Panc1 (cell line): Measurements from ENCODE around the gene POM121L2. TPM values are rescaled to one million over a fixed set of nuclear protein-coding genes. Genes with fewer than 3 reads are reported as not detected.
"Not testable (repeated sequence)": the region's sequence is repeated elsewhere in the genome, so short reads cannot be mapped to it uniquely, and the experiment has no call there.

ENCODE experiments used
- ATAC-seq: fragments of 200-7000 bp; cut with Tn5 transposase; 2 replicates; pipeline ENCODE4 v1.9.1; 2020; ENCODE audit warnings: mild to moderate bottlenecking, moderate library complexity
- BruUV-seq: library from RNA; stranded (reverse); fragments of 400-500 nt; replicated peaks from 2 replicates; lab custom pipeline; 2021; lab: Mats Ljungman, UMichigan
- CTCF ChIA-PET: fragments of 300-600 bp; sonication (Branson Sonifier 250); formaldehyde crosslinking; loops from one replicate; lab custom pipeline; 2022; ENCODE audit warnings: antibody characterized with exemption; lab: Charles Lee
- POLR2A ChIA-PET: fragments of 300-600 bp; sonication (Branson Sonifier 250); formaldehyde crosslinking; loops from one replicate; lab custom pipeline; 2022; ENCODE audit warnings: antibody characterized with exemption; lab: Charles Lee
- DNase-seq: peaks from one replicate; pipeline ENCODE4 v3.0.0-alpha.2; 2010; ENCODE audit warnings: low read depth, low spot score
- H3K27ac ChIP-seq: 2 replicates; pipeline ENCODE4 v1.5.1; 2011; ENCODE audit warnings: mild to moderate bottlenecking, low read length, inconsistent platforms
- H3K27me3 ChIP-seq: fragments of 200-500 bp; sonication (Bioruptor generic); 2 replicates; pipeline ENCODE4 v1.6.0; 2014; ENCODE audit warnings: low read length, inconsistent platforms; ENCODE audit not compliant: control insufficient read depth, insufficient read depth
- H3K36me3 ChIP-seq: fragments of 200-500 bp; sonication (Bioruptor generic); 2 replicates; pipeline ENCODE4 v1.5.1; 2014; ENCODE audit warnings: inconsistent platforms, mild to moderate bottlenecking, low read length, moderate library complexity; ENCODE audit not compliant: control insufficient read depth, insufficient read depth
- H3K4me1 ChIP-seq: 2 replicates; pipeline ENCODE4 v1.5.1; 2011; ENCODE audit warnings: inconsistent platforms, mild to moderate bottlenecking, low read length, moderate library complexity; ENCODE audit not compliant: control insufficient read depth, insufficient read depth
- H3K4me3 ChIP-seq, 2 experiments: 2 replicates each; pipeline ENCODE4 v1.5.1; 2011 to 2012; ENCODE audit warnings: low read depth in 2 of 2, low read length in 2 of 2, mild to moderate bottlenecking in 2 of 2, inconsistent platforms in 1 of 2, moderate library complexity in 1 of 2
- H3K9me3 ChIP-seq: fragments of 200-500 bp; sonication (Bioruptor generic); 2 replicates; pipeline ENCODE4 v1.5.1; 2014; ENCODE audit warnings: low read depth, mild to moderate bottlenecking, inconsistent platforms, low read length, moderate library complexity; ENCODE audit not compliant: control insufficient read depth, insufficient read depth
- CTCF ChIP-seq: fragments of 450-650 bp; IDR thresholded peaks from 2 replicates; pipeline ENCODE4 v1.5.1; 2017; ENCODE audit warnings: mild to moderate bottlenecking
- POLR2AphosphoS5 ChIP-seq: IDR thresholded peaks from 2 replicates; pipeline ENCODE4 v1.6.1; 2012; ENCODE audit warnings: mild to moderate bottlenecking, low read depth, low read length, moderate library complexity
- SIN3A ChIP-seq: IDR thresholded peaks from 2 replicates; pipeline ENCODE4 v1.6.1; 2012; ENCODE audit warnings: low read depth, mild to moderate bottlenecking, low read length, moderate library complexity, borderline replicate concordance; ENCODE audit not compliant: insufficient read depth
- TCF7L2 ChIP-seq: IDR thresholded peaks from 2 replicates; pipeline ENCODE4 v1.6.1; 2011; ENCODE audit warnings: mild to moderate bottlenecking, low read depth, low read length, inconsistent platforms
- in situ Hi-C: cut with HindIII; loops from 2 replicates; pipeline ENCODE4 v1.10.0; 2016; ENCODE audit warnings: low sequenced_read_pairs, low pct_unique_long_range_greater_than_20kb
- intact Hi-C: fragments of 100-400 bp; cut with micrococcal nuclease; formaldehyde crosslinking; loops from one replicate; pipeline ENCODE4 v1.10.0; 2022; ENCODE audit not compliant: unreplicated experiment
- total RNA-seq: library from RNA; stranded (reverse); gene quantifications from one replicate; pipeline ENCODE4 v1.2.1, GENCODE V29; 2021; ENCODE audit not compliant: unreplicated experiment
- TF ChIP-seq, protein P1 (sequence below), 2 experiments: IDR thresholded peaks; 2 replicates each; pipeline ENCODE4 v1.6.1; 2011 to 2012; ENCODE audit warnings: low read depth in 2 of 2, control low read depth in 1 of 2, low read length in 1 of 2, mild to moderate bottlenecking in 1 of 2, moderate library complexity in 1 of 2; ENCODE audit not compliant: insufficient read depth in 1 of 2

Gene POM121L2
- total RNA-seq, 1 experiment from 2014 or later: not detected

DNA sequence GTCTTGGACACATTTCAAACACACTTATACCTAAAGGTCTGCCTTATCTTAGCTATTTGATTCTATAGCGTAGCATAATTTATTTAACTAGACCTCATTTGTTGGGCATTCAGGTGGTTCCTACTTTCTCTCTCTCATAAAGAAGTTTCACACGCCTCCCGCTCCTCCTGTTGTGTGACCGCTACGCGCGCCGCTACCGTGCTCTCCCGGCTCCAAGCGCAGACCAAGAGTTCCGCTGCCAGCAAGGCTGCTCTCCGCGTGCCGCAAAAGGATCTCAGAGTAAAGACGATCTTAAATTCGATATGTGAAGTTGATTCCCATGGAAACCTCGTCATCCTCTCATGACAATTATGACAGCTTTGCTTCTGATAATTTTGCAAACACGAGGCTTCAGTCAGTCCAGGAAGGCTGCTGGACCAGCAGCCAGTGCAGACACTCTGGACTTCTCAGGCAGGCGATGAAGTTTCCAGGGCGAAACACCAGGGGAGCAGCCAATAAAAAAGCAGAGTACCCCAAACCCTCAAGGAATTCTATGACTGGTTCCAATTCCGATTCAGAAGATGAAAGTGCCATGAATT lies 44.1 kb downstream of the POM121L2 start:
- intact Hi-C loops (no loop called here), in situ Hi-C loops (no loop called here)
- ChIA-PET POLR2A (no interaction called here), CTCF (no interaction called here)
- no peaks in the 10 kb centered on the region for H3K36me3 ChIP-seq
- H3K27ac ChIP-seq: no peak overlapping the region
- BruUV-seq: no TSS peak
- TF ChIP-seq POLR2AphosphoS5 (no peak), TCF7L2 (no peak), SIN3A (no peak), CTCF (no peak)
- TF ChIP-seq, protein P1, sequence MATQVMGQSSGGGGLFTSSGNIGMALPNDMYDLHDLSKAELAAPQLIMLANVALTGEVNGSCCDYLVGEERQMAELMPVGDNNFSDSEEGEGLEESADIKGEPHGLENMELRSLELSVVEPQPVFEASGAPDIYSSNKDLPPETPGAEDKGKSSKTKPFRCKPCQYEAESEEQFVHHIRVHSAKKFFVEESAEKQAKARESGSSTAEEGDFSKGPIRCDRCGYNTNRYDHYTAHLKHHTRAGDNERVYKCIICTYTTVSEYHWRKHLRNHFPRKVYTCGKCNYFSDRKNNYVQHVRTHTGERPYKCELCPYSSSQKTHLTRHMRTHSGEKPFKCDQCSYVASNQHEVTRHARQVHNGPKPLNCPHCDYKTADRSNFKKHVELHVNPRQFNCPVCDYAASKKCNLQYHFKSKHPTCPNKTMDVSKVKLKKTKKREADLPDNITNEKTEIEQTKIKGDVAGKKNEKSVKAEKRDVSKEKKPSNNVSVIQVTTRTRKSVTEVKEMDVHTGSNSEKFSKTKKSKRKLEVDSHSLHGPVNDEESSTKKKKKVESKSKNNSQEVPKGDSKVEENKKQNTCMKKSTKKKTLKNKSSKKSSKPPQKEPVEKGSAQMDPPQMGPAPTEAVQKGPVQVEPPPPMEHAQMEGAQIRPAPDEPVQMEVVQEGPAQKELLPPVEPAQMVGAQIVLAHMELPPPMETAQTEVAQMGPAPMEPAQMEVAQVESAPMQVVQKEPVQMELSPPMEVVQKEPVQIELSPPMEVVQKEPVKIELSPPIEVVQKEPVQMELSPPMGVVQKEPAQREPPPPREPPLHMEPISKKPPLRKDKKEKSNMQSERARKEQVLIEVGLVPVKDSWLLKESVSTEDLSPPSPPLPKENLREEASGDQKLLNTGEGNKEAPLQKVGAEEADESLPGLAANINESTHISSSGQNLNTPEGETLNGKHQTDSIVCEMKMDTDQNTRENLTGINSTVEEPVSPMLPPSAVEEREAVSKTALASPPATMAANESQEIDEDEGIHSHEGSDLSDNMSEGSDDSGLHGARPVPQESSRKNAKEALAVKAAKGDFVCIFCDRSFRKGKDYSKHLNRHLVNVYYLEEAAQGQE (IDR thresholded peaks at IDR 0.05; ENCODE audit: insufficient read depth in 1 of 2, low read depth in 2 of 2, low read length in 1 of 2): no peak
- DNase-seq (no peak), ATAC-seq (no peak)
- no peak overlapping the region for H3K4me3 ChIP-seq
- no peaks in the 10 kb centered on the region; the same call in 1 of the 2 replicates for H3K27me3 ChIP-seq
- no peaks in the 10 kb centered on the region for H3K4me1 ChIP-seq
- H3K9me3 ChIP-seq: no peaks in the 10 kb centered on the region

GRCh38 chr6:27267003-27267402 lies 45.1 kb downstream of the POM121L2 start:
- H3K36me3 ChIP-seq, H3K4me1 ChIP-seq, intact Hi-C loops, BruUV-seq, H3K4me3 ChIP-seq, H3K27ac ChIP-seq, in situ Hi-C loops, DNase-seq, POLR2A ChIA-PET, H3K27me3 ChIP-seq, H3K9me3 ChIP-seq, CTCF ChIA-PET, ATAC-seq: not testable (repeated sequence)

GRCh38 chr6:27263886-27264285 lies 48.2 kb downstream of the POM121L2 start:
- H3K9me3 ChIP-seq: no peaks in the 10 kb centered on the region
- no peaks in the 10 kb centered on the region for H3K4me1 ChIP-seq
- intact Hi-C loops (no loop called here), in situ Hi-C loops (no loop called here)
- TF ChIP-seq, protein P1 (IDR thresholded peaks at IDR 0.05; ENCODE audit: insufficient read depth in 1 of 2, low read depth in 2 of 2, low read length in 1 of 2): no peak
- TF ChIP-seq TCF7L2 (no peak), CTCF (no peak), SIN3A (no peak), POLR2AphosphoS5 (no peak)
- no peak for ATAC-seq
- no peak overlapping the region for H3K4me3 ChIP-seq
- no peaks in the 10 kb centered on the region; the same call in 1 of the 2 replicates for H3K27me3 ChIP-seq
- CTCF ChIA-PET: interaction anchor here (1.3 kb wide), 1 partner anchor 12 kb away, joined by 3 read pairs; no protein-coding TSS in a partner anchor
- no peaks in the 10 kb centered on the region for H3K36me3 ChIP-seq
- no peak for DNase-seq
- no peak overlapping the region for H3K27ac ChIP-seq
- POLR2A ChIA-PET: no interaction called here
- no TSS peak for BruUV-seq
